K562 (cell line): ENCODE data around the gene CS. TPM values are rescaled to one million over a fixed set of nuclear protein-coding genes. Genes with fewer than 3 reads are reported as not detected.

Experiments used
- ZNF133 ChIP-seq: fragments of 250-450 bp; sonication (Bioruptor Pico); IDR thresholded peaks from 2 replicates; pipeline ENCODE4 v1.4.0; 2020; ENCODE audit warnings: mild to moderate bottlenecking
- ZNF644 ChIP-seq: fragments of 200-800 bp; sonication (Bioruptor generic); IDR thresholded peaks from 2 replicates; pipeline ENCODE4 v1.6.1; 2016; ENCODE audit warnings: low read depth, missing genetic modification characterization, missing compliant biosample characterization
- ZNF668 ChIP-seq: fragments of 250-450 bp; sonication (Bioruptor Pico); IDR thresholded peaks from 2 replicates; pipeline ENCODE4 v1.8.0; 2022; ENCODE audit warnings: mild to moderate bottlenecking, inconsistent platforms
- ZNF696 ChIP-seq: fragments of 250-450 bp; sonication (Bioruptor Pico); conservative IDR thresholded peaks from 2 replicates; pipeline ENCODE4 v1.4.0; 2020; ENCODE audit warnings: mild to moderate bottlenecking, moderate library complexity
- polyA plus RNA-seq, 8 experiments: library from polyadenylated mRNA; depleted of rRNA in 4 of 8; stranded (reverse) in 5 of 8; unstranded in 3 of 8; fragments of >200 nt; fragmentation: Nextera tagmentation in 2 of 8; fragmentation: Illumina TruSeq in 1 of 8; extraction: Ambion mirVana in 2 of 8; extraction: Trizol in 1 of 8; gene quantifications; 2 replicates each; pipeline versions ENCODE4 v1.2.1 to v1.2.3, GENCODE V29; 2011 to 2014; ENCODE audit warnings: inconsistent platforms in 1 of 8, missing spikeins in 1 of 8
- total RNA-seq, 7 experiments: library from RNA; depleted of rRNA in 6 of 7; stranded (reverse); fragments of >200 nt in 6 of 7; fragmentation: Illumina TruSeq in 2 of 7; extraction: Trizol in 2 of 7; gene quantifications; 2 replicates each; pipeline versions ENCODE4 v1.2.1 to v1.2.3, GENCODE V29; 2011 to 2021; ENCODE audit warnings: low replicate concordance in 1 of 7
- TF ChIP-seq, protein P1 (sequence below): sonication (generic); formaldehyde crosslinking; IDR thresholded peaks from 2 replicates; pipeline ENCODE4 v1.8.0; 2023; ENCODE audit warnings: missing genetic modification reagents, mild to moderate bottlenecking, borderline replicate concordance
- TF ChIP-seq, protein P2 (sequence below): fragments of 250-450 bp; sonication (Bioruptor Pico); IDR thresholded peaks from 2 replicates; pipeline ENCODE4 v1.4.0; 2020; ENCODE audit warnings: borderline replicate concordance

Gene CS
- total and polyA plus RNA-seq, 9 of the 15 experiments (the other 6 are each of a cell fraction or from before 2014, with no cell fraction given): 99.9 to 390 (median 149) TPM

DNA sequence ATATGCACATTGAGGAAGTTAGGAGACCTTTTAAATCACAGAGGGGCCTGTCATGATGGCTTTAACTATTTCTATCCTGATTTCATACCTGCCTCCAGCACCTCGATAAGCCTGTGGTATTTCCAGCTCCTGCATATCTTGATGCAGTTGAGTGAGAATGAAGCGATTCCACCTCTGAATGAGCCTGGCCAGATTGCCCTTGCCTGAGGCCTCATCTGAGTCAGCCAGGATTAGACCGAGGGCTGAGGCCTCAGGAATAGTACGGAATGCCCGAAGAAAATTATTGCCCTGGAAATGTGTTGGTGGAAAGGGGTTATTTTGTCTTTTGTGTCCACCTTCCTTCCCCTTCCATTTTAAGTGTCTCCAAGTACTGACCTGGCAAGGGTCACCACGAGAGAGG is 24.1 kb upstream of the CS start (continued):
- TF ChIP-seq, protein P1, sequence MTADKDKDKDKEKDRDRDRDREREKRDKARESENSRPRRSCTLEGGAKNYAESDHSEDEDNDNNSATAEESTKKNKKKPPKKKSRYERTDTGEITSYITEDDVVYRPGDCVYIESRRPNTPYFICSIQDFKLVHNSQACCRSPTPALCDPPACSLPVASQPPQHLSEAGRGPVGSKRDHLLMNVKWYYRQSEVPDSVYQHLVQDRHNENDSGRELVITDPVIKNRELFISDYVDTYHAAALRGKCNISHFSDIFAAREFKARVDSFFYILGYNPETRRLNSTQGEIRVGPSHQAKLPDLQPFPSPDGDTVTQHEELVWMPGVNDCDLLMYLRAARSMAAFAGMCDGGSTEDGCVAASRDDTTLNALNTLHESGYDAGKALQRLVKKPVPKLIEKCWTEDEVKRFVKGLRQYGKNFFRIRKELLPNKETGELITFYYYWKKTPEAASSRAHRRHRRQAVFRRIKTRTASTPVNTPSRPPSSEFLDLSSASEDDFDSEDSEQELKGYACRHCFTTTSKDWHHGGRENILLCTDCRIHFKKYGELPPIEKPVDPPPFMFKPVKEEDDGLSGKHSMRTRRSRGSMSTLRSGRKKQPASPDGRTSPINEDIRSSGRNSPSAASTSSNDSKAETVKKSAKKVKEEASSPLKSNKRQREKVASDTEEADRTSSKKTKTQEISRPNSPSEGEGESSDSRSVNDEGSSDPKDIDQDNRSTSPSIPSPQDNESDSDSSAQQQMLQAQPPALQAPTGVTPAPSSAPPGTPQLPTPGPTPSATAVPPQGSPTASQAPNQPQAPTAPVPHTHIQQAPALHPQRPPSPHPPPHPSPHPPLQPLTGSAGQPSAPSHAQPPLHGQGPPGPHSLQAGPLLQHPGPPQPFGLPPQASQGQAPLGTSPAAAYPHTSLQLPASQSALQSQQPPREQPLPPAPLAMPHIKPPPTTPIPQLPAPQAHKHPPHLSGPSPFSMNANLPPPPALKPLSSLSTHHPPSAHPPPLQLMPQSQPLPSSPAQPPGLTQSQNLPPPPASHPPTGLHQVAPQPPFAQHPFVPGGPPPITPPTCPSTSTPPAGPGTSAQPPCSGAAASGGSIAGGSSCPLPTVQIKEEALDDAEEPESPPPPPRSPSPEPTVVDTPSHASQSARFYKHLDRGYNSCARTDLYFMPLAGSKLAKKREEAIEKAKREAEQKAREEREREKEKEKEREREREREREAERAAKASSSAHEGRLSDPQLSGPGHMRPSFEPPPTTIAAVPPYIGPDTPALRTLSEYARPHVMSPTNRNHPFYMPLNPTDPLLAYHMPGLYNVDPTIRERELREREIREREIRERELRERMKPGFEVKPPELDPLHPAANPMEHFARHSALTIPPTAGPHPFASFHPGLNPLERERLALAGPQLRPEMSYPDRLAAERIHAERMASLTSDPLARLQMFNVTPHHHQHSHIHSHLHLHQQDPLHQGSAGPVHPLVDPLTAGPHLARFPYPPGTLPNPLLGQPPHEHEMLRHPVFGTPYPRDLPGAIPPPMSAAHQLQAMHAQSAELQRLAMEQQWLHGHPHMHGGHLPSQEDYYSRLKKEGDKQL: no peak
- TF ChIP-seq ZNF668 (CRISPR knock-in tag) (no peak), ZNF696 (CRISPR knock-in tag) (no peak), ZNF133 (CRISPR knock-in tag) (no peak), ZNF644 (tag) (no peak)
- TF ChIP-seq, protein P2, sequence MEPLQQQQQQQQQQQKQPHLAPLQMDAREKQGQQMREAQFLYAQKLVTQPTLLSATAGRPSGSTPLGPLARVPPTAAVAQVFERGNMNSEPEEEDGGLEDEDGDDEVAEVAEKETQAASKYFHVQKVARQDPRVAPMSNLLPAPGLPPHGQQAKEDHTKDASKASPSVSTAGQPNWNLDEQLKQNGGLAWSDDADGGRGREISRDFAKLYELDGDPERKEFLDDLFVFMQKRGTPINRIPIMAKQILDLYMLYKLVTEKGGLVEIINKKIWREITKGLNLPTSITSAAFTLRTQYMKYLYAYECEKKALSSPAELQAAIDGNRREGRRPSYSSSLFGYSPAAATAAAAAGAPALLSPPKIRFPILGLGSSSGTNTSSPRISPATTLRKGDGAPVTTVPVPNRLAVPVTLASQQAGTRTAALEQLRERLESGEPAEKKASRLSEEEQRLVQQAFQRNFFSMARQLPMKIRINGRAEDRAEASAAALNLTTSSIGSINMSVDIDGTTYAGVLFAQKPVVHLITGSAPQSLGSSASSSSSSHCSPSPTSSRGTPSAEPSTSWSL (CRISPR knock-in tag): no peak
